ENCODE results near the gene IMMP1L.

IMMP1L gene

GRCh38 chr11:31419669-31420068, 89.8 kb downstream of the IMMP1L start:
- CTCF ChIA-PET, result no interaction called here
- TF ChIP-seq FOXK2 (IDR thresholded peaks at IDR 0.05) (no peak), SP1 (IDR thresholded peaks at IDR 0.05) (no peak), PKNOX1 (IDR thresholded peaks at IDR 0.05) (peak; percentile 65; the same call in 1 of the 2 replicates), ARNT (IDR thresholded peaks at IDR 0.05) (no peak)
- POLR2A ChIA-PET, result no interaction called here
- DNase-seq (ENCODE audit: extremely low spot score), result no peak

GRCh38 chr11:31419138-31419537, 90.3 kb downstream of the IMMP1L start:
- peak; percentile 6 for DNase-seq (ENCODE audit: extremely low spot score)
- TF ChIP-seq TARDBP (IDR thresholded peaks at IDR 0.05), result no peak
- no peak for TF ChIP-seq SP1 (IDR thresholded peaks at IDR 0.05)
- TF ChIP-seq L3MBTL2 (conservative IDR thresholded peaks at IDR 0.05), result no peak
- no peak for TF ChIP-seq ZNF384 (IDR thresholded peaks at IDR 0.05)
- no peak for TF ChIP-seq LEF1 (IDR thresholded peaks at IDR 0.05; ENCODE audit: borderline replicate concordance)
- no peak for TF ChIP-seq SUZ12 (IDR thresholded peaks at IDR 0.05)
- no peak for TF ChIP-seq PKNOX1 (IDR thresholded peaks at IDR 0.05)
- TF ChIP-seq ARNT (IDR thresholded peaks at IDR 0.05), result no peak
- TF ChIP-seq NFRKB (IDR thresholded peaks at IDR 0.05), result no peak
- no peak for TF ChIP-seq HDGF (IDR thresholded peaks at IDR 0.05; ENCODE audit: borderline replicate concordance)
- TF ChIP-seq BHLHE40 (IDR thresholded peaks at IDR 0.05; ENCODE audit: borderline replicate concordance), result no peak
- TF ChIP-seq CTBP1 (IDR thresholded peaks at IDR 0.05; ENCODE audit: borderline replicate concordance), result no peak
- TF ChIP-seq FOXM1 (IDR thresholded peaks at IDR 0.05; ENCODE audit: borderline replicate concordance), result no peak
- no peak for TF ChIP-seq FOXA1 (IDR thresholded peaks at IDR 0.05)
- TF ChIP-seq FOXK2 (IDR thresholded peaks at IDR 0.05), result no peak
- TF ChIP-seq ELF4 (IDR thresholded peaks at IDR 0.05), result no peak
- POLR2A ChIA-PET, result no interaction called here
- CTCF ChIA-PET, result no interaction called here

GRCh38 chr11:31417816-31418215, 91.6 kb downstream of the IMMP1L start:
- CTCF ChIA-PET, result no interaction called here
- TF ChIP-seq L3MBTL2 (conservative IDR thresholded peaks at IDR 0.05) (no peak), TARDBP (IDR thresholded peaks at IDR 0.05) (no peak), FOXM1 (IDR thresholded peaks at IDR 0.05; ENCODE audit: borderline replicate concordance) (no peak), ZNF384 (IDR thresholded peaks at IDR 0.05) (no peak), ELF4 (IDR thresholded peaks at IDR 0.05) (no peak), ARNT (IDR thresholded peaks at IDR 0.05) (no peak)
- POLR2A ChIA-PET, result no interaction called here

GRCh38 chr11:31417357-31417756, 92.1 kb downstream of the IMMP1L start:
- POLR2A ChIA-PET, result no interaction called here
- TF ChIP-seq ELF4 (IDR thresholded peaks at IDR 0.05) (no peak), ZNF384 (IDR thresholded peaks at IDR 0.05) (no peak), SUZ12 (IDR thresholded peaks at IDR 0.05) (no peak), SP1 (IDR thresholded peaks at IDR 0.05) (no peak), FOXA1 (IDR thresholded peaks at IDR 0.05) (no peak), FOXK2 (IDR thresholded peaks at IDR 0.05) (no peak), HDGF (IDR thresholded peaks at IDR 0.05; ENCODE audit: borderline replicate concordance) (no peak), LEF1 (IDR thresholded peaks at IDR 0.05; ENCODE audit: borderline replicate concordance) (no peak), PKNOX1 (IDR thresholded peaks at IDR 0.05) (no peak), L3MBTL2 (conservative IDR thresholded peaks at IDR 0.05) (no peak), NFRKB (IDR thresholded peaks at IDR 0.05) (no peak), TARDBP (IDR thresholded peaks at IDR 0.05) (no peak), ARNT (IDR thresholded peaks at IDR 0.05) (no peak), BHLHE40 (IDR thresholded peaks at IDR 0.05; ENCODE audit: borderline replicate concordance) (no peak), CTBP1 (IDR thresholded peaks at IDR 0.05; ENCODE audit: borderline replicate concordance) (no peak), FOXM1 (IDR thresholded peaks at IDR 0.05; ENCODE audit: borderline replicate concordance) (no peak)
- no peak for DNase-seq (ENCODE audit: extremely low spot score)
- CTCF ChIA-PET, result interaction anchor here (0.6 kb wide), 1 partner anchor 633 kb away, joined by 3 read pairs; no protein-coding TSS in a partner anchor

More at GRCh38 chr11:31417816-31418215, 91.6 kb downstream of the IMMP1L start:
- no peak for DNase-seq (ENCODE audit: extremely low spot score)

GRCh38 chr11:31415435-31415834, 94.0 kb downstream of the IMMP1L start:
- TF ChIP-seq ELF4 (IDR thresholded peaks at IDR 0.05) (no peak), LEF1 (IDR thresholded peaks at IDR 0.05; ENCODE audit: borderline replicate concordance) (no peak), L3MBTL2 (conservative IDR thresholded peaks at IDR 0.05) (no peak), HDGF (IDR thresholded peaks at IDR 0.05; ENCODE audit: borderline replicate concordance) (no peak), ARNT (IDR thresholded peaks at IDR 0.05) (no peak), ZNF384 (IDR thresholded peaks at IDR 0.05) (no peak), BHLHE40 (IDR thresholded peaks at IDR 0.05; ENCODE audit: borderline replicate concordance) (no peak), NFRKB (IDR thresholded peaks at IDR 0.05) (no peak)
- POLR2A ChIA-PET, result no interaction called here
- CTCF ChIA-PET, result no interaction called here

GRCh38 chr11:31414338-31414737, 95.1 kb downstream of the IMMP1L start:
- CTCF ChIA-PET, result interaction anchor here (0.5 kb wide), 1 partner anchor 658 kb away, joined by 3 read pairs; no protein-coding TSS in a partner anchor
- TF ChIP-seq LEF1 (IDR thresholded peaks at IDR 0.05; ENCODE audit: borderline replicate concordance), result no peak
- no peak for TF ChIP-seq L3MBTL2 (conservative IDR thresholded peaks at IDR 0.05)
- no peak for TF ChIP-seq ZNF384 (IDR thresholded peaks at IDR 0.05)
- no peak for TF ChIP-seq FOXA1 (IDR thresholded peaks at IDR 0.05)
- no peak for TF ChIP-seq PKNOX1 (IDR thresholded peaks at IDR 0.05)
- no peak for TF ChIP-seq ELF4 (IDR thresholded peaks at IDR 0.05)
- no peak for TF ChIP-seq SUZ12 (IDR thresholded peaks at IDR 0.05)
- TF ChIP-seq FOXM1 (IDR thresholded peaks at IDR 0.05; ENCODE audit: borderline replicate concordance), result no peak
- TF ChIP-seq FOXK2 (IDR thresholded peaks at IDR 0.05), result no peak
- no peak for TF ChIP-seq TARDBP (IDR thresholded peaks at IDR 0.05)
- no peak for TF ChIP-seq SP1 (IDR thresholded peaks at IDR 0.05)
- TF ChIP-seq HDGF (IDR thresholded peaks at IDR 0.05; ENCODE audit: borderline replicate concordance), result no peak
- no peak for TF ChIP-seq ARNT (IDR thresholded peaks at IDR 0.05)
- no peak for TF ChIP-seq NFRKB (IDR thresholded peaks at IDR 0.05)
- no peak for TF ChIP-seq BHLHE40 (IDR thresholded peaks at IDR 0.05; ENCODE audit: borderline replicate concordance)
- no peak for TF ChIP-seq CTBP1 (IDR thresholded peaks at IDR 0.05; ENCODE audit: borderline replicate concordance)
- no peak for DNase-seq (ENCODE audit: extremely low spot score)
- POLR2A ChIA-PET, result no interaction called here

More at GRCh38 chr11:31415435-31415834, 94.0 kb downstream of the IMMP1L start:
- DNase-seq (ENCODE audit: extremely low spot score), result no peak

Measured in HEK293T (cell line).